HG02642 (cell line): ENCODE measurements around the gene RBL2.
A peak's percentile ranks its signal among the peaks of the same experiment; 100 is the strongest.
"Not testable (repeated sequence)": the region's sequence is repeated elsewhere in the genome, so short reads cannot be mapped to it uniquely, and the experiment has no call there.

Experiments
- ATAC-seq: cut with Tn5 transposase; IDR thresholded peaks from one replicate; pipeline ENCODE4 v1.9.1; 2021; ENCODE audit warnings: mild to moderate bottlenecking; ENCODE audit not compliant: unreplicated experiment, poor library complexity

RBL2 gene

DNA sequence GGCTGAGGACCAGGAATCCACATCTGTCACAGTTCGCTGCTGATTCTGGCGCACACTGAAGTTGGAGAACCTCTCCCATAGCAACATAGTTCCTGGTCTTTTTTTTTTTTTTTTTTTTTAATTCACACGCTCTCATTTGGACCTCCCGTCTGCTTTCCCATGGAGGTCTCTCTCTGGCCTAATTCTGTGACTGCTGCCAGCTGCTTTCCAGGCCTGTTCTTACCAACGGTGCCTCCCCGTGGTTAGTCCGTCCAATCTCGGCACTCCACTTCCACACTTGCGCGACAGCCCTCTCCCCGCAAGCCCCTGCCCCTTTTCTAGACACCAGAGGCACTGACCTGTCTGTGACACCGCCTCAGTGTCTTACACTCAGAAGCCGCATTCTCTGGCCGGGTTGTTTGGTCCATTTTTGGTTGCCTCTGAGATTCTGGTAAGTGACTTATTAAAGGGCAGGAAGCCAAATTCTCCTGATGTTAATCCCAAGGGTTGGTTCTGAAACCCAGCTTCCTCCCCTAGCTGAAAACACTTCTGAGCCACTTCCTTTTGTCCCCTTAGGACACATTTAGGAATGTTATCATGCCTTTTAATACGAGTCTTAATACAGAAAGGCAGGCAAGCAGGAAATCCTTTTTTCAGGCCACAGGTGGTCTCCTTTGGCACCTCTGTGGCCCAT, 69.9 kb downstream of the RBL2 start:
- no peak for ATAC-seq

DNA sequence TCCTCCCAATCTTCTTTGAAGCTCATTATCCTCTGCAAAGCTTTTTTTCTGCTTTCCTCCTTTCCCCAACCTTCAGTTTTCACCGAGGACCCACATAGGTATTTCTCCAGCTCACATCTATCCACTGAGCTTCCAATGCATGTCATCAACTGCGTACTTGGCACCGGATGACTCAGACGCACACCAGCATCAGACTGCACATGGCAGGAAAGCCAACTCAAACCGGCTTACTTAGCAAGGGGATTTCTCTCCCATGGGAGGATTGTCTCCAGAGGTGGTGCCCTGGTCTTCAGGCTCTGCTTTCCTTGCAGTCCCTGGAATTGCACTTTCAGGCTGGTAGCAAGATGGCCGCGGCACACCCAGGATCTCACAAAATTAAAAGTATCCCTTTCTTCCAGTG, 70.4 kb downstream of the RBL2 start:
- no peak for ATAC-seq

DNA sequence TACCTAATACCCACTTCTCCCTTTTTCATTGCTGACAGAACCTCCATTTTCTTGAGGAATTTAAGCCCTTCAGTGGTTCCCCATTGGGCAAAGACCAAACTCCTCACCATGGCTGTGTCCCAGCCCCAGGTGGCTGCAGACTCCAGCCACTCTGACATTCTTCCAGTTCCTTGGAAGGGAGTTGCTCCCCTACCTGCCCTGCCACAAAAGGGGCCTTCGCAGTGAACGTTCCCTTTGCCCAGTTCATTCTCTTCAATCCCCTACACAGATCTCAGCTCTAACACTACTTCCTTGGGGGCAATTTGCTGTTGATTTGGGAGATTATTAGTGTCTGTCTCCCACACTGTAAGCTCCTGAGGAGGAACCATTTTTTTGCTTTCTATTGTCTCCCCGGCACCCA, 72.0 kb downstream of the RBL2 start:
- no peak for ATAC-seq

DNA sequence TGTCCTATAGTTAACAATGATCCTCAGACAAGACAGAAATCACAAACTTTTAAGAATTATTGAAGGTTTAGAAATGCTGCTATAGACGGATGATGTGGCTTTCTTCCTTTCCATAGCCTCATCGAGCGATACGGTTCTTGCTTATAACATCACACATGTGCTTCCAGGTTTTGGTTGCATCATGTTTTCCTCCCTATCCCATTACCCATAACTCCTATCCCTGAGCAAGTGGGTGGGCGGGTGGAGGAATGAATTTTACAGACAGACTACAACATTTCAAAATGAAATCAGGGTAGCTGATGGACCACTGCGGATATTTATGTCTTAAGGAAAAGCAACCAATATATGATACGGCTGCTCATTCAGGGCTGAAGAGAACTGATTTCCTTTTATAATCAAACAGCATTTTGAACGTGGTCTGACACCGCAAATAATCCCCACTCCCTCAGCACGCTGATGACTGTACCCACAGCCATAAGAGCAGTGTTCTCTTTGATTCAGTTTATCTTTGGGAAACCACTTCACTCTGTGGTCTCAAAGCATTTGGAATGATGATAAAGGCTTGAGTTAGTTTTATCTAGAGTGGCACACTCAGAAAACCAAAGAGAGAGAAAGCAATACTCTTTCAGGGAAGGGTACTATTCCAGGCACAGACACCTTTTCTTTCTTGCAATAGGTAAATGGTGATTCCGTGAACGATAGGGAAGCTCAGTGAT, 73.4 kb downstream of the RBL2 start:
- ATAC-seq: no peak

DNA sequence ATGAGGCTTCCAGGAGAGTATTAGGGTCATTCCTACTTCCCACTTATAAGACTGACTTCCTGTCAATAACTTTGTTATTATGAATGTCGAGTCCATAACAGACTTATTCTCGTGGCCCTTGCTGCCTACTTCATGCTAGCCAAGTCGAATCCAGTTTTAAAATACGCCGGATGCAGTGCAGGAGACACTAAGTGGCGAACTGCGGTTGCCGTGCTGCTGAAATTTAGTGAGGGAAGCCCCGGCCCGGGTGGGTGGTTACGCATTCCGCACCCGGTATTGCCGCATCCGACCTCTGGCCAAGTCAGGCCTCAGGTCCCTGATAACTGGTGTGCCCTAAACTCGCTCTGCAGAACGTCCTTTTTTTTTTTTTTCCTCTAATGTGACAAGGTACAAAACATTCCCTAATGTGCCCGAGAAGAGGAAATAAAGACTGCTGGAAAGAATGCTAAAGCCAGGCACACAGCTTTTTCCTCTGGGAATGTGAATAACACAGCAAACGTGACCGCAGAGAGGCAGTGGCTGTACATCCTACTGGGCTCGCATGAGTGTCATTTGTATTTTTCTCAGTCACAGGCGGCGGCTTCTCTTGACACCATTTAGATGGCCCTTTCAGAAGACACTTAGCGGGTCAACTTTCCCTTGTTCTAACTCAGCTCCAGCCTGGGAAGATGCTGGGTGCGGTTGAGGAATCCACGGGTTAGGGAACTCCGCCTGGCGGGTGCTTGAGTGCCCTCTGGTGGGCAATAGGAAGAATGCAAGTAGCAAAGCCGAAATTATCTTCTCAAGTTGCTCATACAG, 75.8 kb downstream of the RBL2 start:
- ATAC-seq: peak; percentile 75

DNA sequence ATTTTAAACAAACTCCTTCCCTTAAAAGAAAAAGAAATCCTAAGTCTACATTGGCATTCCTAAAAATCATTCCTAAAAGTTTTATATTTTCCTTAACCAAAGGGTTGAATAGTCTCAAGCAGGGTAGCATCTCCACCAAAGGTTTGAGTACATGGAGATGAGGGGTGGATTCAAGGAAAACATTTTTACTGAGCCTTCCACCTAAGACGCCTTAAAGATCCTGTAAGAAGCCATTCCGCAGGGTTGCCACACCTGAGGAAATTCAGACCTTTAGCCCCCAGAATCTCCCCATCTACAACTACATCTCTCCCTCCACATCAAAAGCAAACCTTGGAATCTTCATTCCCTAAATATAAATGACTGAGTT, 76.4 kb downstream of the RBL2 start:
- no peak for ATAC-seq

DNA sequence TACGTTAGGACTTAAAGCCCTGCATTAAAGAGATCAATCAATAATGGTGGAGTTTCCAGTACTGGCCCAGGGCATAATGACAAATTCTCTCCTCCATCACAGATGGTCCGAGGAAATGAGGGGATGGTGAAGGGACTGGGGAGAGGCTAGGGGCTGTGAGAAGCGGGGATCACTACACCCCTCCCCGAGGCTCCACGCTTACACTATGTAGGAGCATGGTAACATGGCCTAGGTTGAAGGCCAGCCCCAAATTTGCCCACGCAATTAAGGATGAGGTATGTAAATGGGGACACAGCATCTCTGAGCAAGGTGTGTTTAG, 76.8 kb downstream of the RBL2 start:
- ATAC-seq: no peak

DNA sequence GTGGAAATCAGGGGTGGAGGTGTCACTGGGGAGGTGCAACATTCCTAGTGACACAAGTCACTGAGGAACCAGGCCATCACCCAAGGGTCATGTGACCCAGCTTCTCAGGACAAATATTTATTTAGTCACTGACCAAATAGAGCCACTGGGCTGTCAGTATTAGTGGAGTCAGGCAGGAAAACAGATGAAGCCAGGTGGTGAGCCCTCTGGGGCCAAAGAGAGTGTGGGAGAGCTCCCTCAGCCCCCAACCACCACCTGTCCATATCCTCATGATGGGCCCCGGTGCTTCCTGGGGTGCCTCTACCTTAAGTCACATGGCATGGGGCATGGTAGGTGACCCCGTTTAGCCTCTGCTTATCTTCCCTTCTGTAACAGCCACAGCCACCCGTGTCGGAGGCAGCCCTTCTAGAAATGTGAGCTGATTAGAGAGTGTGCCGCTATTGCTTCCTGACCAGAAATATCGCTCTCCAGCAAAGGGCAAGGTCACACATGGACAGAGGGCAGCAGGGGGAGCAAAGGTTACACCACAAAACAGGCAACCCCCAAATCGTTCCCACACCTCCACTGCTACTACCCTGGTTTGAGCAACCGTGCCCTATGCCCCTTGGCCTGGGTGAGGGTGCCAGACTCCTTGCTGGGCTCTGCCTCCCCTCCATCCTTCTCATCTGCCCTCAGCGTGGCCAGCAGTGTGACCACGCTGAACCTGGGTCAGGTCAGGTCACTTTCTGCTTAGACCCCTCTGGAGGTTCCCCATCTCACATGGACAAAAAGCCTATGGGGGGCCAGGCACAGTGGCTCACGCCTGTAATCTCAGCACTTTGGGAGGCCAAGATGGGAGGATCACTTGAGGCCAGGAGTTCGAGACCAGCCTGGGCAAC, 77.4 kb downstream of the RBL2 start:
- no peak for ATAC-seq

DNA sequence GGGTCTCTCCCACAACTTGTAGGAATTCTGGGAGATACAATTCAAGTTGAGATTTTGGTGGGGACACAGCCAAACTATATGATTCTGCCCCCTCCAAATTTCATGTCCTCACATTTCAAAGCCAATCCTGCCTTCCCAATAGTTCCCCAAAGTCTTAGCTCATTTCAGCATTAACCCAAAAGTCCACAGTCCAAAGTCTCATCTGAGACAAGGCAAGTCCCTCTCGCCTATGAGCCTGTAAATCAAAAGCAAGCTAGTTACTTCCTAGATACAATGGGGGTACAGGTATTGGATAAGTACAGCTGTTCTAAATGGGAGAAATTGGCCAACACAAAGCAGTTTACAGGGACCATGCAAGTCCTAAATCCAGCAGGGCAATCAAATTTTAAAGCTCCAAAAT, 78.5 kb downstream of the RBL2 start:
- not testable (repeated sequence) for ATAC-seq

DNA sequence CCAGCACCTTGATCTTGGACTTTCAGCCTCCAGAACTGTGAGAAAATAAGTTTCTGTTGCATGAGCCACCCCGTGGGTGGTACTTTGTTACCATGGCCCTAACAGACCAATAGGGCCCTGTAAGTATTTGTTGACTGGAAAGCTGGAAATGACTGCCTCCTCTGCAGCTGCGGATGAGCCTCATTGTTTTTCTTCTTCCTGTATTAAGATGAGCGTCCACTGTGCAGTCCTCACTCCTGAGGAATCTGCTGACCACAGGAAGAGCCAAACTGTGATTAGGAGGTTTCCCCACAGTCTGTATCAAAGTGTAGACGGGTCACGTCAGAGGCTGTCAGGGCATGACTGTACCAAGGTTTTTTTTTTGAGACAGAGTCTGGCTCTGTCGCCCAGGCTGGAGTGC, 81.0 kb downstream of the RBL2 start:
- ATAC-seq: no peak

DNA sequence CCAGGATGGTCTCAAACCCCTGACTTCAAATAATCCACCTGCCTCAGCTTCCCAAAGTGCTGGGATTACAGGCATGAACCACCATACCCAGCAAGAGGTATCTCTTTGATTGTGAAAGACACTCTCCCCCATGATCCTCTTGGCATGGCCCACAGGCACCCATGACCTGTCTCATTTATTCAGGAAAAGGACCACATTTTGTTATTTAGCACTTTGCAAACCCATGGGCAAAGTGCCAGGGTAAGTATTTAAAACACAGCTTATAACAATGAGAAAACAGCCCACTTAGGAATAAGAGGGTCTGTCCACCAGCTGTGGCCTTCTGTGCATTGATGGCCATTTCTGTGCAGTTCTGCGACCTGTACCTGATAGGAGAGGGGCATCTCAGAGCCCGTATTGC, 81.5 kb downstream of the RBL2 start:
- no peak for ATAC-seq

DNA sequence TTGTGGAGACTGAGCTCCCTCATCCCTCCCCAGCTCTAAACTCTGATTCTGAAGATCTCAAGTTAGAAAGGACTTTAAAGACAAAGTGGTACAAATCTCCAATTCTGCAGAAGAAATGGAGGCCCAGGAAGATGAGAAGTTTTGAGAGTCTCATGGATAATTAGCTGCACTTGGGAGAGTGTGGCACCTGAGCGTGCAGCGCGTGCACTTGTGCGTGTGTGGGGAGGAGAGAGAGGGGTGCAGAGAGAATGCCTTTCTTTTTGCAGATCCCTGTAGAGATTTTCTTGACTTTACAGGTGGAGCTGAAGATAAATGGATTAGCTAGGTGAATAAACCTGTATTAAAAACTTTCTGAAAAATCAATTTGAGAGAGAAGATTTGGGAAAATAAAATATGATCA, 83.6 kb downstream of the RBL2 start:
- ATAC-seq: no peak

DNA sequence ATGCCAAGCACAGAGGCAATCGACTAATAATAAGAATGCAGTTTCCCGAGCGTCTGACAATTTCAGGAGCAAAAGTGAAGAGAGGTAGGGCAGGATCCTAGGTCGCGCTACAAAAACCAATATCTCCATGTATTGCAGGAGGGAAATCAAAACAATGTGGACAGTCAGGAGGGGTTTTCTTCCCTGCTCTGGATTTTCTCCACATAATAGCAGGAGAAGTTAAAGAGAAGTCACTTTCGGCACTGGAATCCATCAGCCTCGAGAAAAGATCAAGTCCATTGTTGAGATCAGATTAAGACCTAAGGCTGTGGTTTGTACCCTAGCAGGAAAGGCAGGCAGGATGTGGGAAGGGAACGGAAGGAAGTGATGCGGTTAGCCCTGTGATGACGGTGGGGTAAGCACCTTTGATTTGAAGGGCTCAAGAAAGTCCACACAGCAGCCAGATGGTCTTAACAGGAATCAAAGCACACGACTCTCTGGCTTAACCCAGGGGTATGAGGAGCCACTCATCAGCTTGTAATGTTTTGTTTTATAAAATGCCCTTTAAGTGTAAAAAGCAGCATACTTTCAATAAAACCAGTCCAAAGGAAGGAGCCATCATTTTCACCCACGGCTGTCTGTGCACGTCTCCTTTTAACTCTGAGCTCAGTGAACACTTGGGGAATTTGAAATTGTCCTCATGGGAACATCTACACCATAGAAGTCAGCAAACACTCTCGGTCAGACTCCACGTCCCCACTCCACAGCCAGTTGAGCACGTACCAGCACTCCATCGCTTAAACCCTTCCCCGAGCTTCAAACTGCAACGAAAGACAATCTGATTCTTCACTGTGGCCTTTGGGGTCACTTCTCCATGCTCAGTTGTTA, 84.5 kb downstream of the RBL2 start:
- ATAC-seq: peak; percentile 97

DNA sequence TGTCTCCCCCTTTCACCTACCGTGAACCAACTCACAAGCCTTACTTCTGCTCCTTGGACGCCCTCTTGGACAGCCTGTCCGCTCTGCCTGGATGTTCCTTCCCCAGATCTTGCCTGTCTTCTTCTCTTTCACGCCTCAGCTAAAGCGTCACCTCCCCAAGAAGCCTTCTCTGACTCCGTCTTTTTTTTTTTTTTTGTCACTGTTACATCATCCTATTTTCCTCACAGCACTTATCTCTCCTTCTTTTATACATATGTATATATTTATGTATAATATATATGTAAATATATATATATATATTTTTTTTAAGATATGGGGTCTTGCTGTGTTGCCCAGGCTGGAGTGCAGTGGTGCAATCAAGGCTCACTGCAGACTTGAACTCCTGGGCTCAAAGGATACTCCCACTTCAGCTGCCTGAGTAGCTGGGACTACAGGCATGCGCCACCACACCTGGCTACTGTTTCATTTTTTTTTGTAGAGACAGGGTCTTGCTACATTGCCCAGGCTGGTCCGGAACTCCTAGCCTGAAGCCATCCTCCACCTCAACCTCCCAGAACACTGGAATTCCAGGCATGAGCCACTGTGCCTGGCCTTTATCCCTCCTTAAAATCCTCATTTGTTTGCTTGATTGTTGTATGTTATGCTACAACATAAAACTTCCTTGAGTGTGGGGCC, 85.3 kb downstream of the RBL2 start:
- ATAC-seq: no peak

DNA sequence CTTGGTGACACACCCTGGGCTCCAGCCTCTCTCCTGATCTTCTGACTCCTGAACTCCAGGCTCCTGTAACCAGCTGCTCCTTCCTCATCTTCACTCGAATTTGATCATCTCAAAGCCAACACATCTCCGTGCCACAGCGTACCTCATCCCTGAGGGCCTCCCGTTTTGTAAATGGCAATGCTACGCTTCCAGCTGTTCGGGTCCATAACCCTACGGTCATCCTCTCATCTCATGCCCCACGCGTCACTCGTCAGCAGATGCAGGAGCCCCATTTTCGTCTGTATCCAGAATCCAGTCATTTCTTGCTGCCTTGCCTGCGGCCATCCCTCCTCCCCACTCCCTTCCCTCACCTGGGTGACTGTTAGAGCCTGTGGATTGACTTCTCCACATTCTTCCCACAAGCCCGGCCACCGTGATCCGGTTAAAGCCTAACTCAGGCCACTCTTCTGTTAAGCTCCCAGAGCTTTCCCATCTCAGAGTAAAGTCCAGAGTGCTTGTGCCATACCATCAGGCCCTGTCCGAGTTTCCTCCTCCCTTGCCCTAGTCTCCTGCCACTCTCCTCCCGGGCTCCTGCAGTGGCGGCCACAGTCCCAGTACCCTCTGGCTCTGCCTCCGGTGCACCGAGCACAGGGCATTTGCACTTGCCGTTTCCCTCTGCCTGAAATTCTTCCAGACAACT, 89.0 kb downstream of the RBL2 start:
- no peak for ATAC-seq

DNA sequence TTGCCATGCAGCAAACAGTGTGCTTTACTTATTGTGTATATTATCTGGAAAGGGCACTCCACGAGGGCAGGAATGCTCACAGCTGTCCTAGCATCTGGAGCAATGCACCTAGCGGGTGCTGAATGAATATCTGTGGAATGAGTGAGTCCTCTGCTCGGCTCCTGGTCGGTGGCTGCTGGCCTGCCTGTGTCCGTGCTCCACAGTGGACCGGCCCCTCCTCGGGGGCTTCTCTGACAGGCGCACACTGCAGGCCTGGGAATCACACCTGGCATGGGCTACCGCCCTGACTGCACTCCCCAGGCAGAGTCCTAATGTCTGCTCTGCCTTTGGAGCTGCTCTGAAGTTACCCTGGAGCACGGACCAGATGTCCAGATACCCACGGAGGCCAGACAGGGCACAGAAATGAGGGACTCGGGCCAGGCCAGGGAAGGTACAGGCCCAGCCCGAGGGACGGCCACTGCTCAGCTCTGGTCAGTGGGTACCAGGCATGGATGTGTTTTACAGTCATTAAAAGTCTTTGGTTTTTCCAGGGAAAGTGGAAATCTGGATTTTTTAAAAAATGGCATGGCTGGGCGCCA, 89.8 kb downstream of the RBL2 start:
- no peak for ATAC-seq

DNA sequence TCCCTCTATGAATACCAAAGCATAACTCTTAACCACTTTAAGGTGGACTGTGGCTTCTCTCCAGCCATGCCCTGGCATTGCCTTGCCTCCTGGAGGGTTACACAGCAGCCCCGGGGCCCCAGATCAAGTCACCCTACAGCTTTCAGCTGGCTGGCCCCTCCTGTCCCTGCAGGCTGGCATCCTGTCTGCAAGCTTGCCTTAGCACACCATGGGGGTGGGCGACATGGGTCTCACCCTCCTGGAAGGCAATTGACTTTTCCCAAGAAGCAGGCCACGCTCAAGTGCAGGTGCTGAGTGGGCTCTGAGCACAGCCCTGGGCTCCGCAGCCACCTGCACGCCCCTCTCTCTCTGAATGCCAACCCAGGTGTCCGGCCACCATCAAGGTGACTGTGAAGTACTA, 94.5 kb downstream of the RBL2 start:
- no peak for ATAC-seq

DNA sequence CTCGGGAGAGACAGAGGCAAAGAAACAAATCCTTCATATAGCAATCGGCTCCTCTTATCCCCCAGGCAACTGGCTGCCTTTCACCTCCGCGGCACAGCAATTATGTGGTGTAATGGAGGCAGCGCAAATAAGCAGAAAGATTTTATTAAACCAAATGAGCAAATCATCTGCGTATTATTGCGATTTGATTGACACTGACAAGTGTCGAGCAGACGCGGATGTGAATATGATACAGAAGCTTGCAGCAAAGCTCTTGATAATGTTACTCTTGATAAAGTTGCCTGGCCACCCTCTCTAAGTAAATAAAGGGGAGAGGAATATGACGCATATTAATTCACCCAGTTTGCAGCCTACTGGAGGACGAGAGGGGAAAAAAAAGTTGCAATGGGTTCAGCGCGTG, 95.2 kb downstream of the RBL2 start:
- ATAC-seq: no peak
